Measurements from ENCODE around the gene ITGB3. TPM values are rescaled to one million over a fixed set of nuclear protein-coding genes. Genes with fewer than 3 reads are reported as not detected.

ITGB3 gene
- total and polyA plus RNA-seq, 9 of the 15 experiments (the other 6 are each of a cell fraction or from before 2014, with no cell fraction given), result 0.08 to 2.6 (median 0.62) TPM; not detected in 1

DNA sequence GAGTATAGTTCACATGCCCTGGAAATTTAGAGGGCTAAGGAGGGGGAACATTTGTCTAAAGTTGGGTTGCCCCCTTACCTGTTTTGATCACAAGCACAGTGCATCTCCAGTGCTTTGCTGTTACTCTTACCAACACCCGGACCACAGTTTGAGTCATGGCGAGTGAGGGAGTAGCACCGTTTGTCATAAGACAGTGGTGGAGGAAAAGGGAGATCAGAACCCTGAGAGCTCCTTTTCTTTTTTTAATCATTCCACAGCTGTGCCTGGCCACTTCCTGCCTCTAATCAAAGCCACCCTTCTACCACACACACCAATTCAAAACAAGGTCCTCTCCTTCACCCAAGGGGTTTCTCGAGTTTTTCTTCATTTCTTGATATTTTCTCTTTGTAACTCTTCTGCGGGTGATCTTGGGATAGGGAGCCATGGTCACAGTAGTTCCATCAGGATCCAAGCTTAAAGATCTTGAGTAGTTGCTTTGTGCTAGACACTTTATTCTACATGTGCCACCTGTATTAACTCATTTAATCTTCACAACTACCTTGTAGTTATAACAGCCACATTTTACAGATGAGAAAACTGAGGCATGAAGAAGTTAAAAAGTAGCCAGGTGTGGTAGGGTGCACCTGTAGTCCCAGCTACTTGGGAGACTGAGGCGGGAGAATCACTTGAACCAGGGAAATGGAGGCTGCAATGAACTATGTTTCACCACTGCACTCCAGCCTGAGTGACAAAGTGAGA is 49.5 kb upstream of the ITGB3 start:
- Histone ChIP-seq H3K9me3 (replicated peaks; ENCODE audit: control insufficient read depth, insufficient read depth, low read depth, low read length) (no peaks in the 10 kb centered on the region), H3K4me1 (replicated peaks in 1 of 2; ENCODE audit: control insufficient read depth in 2 of 2, insufficient read depth in 2 of 2, low read length in 2 of 2) (peaks cover 20 to 35% of the 10 kb centered on the region in 2 experiments), H3K27me3 (ENCODE audit: control insufficient read depth in 2 of 2, insufficient read depth in 2 of 2, low read length in 2 of 2) (no peaks in the 10 kb centered on the region), H3K4me2 (ENCODE audit: insufficient read depth, low read length) (peak overlapping the region; percentile 67; the same call in 1 of the 2 replicates), H3K4me3 (no peak overlapping the region), H4K20me1 (replicated peaks; ENCODE audit: control insufficient read depth, insufficient read depth, low read length) (no peaks in the 10 kb centered on the region), H3K9me1 (ENCODE audit: control insufficient read depth, insufficient read depth, low read length) (no peaks in the 10 kb centered on the region), H3K27ac (ENCODE audit: extremely low read depth, low read depth, low read length) (peak overlapping the region; percentile 15; the same call in 1 of the 3 replicates), H2AFZ (ENCODE audit: low read depth, low read length) (peak overlapping the region; percentile 95), H3K36me3 (ENCODE audit: control insufficient read depth, insufficient read depth, low read length) (no peaks in the 10 kb centered on the region; the same call in 2 of the 3 replicates), H3K9ac (ENCODE audit: insufficient read depth in 1 of 2, low read depth in 2 of 2, low read length in 2 of 2) (peak overlapping the region in 1 of 2 experiments; percentile 34; a peak in 3 of 4 replicates), H3K79me2 (ENCODE audit: control insufficient read depth, insufficient read depth, low read length) (peaks cover 6% of the 10 kb centered on the region; the same call in 2 of the 3 replicates)
- in situ Hi-C loops (cut with MboI), result no loop called here
- POLR2A ChIA-PET, result interaction anchor here (0.6 to 1.2 kb wide), 2 partner anchors 12 to 14 kb away, joined by 3 to 6 read pairs; no protein-coding TSS in a partner anchor
- intact Hi-C loops (cut with micrococcal nuclease), result no loop called here
- DNase-seq (ENCODE audit: extremely low read depth in 1 of 4, low spot score in 3 of 4) (peak in 1 of 4 experiments; percentile 56), ATAC-seq (peak; percentile 31), FAIRE-seq (no peak)
- 26% methylated on average over 6 of the region's 6 CpGs for WGBS (ENCODE audit: insufficient coverage, low coverage, missing lambda C conversion rate)
- CTCF ChIA-PET (ENCODE audit: low intra/inter-chr PET ratio), result no interaction called here
- no TSS peak for BruUV-seq (replicated peaks)
- TF ChIP-seq RBM25 (IDR thresholded peaks at IDR 0.05; ENCODE audit: low read depth, low read length, severe bottlenecking) (peak; percentile 44), BCOR (IDR thresholded peaks at IDR 0.05) (peak; percentile 88), TFAM (CRISPR knock-in tag; conservative IDR thresholded peaks at IDR 0.05) (no peak), PHB (CRISPR knock-in tag; IDR thresholded peaks at IDR 0.05) (no peak), ZNF644 (tag; IDR thresholded peaks at IDR 0.05; ENCODE audit: low read depth) (no peak), ATF3 (IDR thresholded peaks at IDR 0.05) (no peak), ATF3 (CRISPR knock-in tag; conservative IDR thresholded peaks at IDR 0.05) (0 out of 2 replicates have a peak, but pooled peaks have one; percentile 26), JUND (IDR thresholded peaks at IDR 0.05; ENCODE audit: borderline replicate concordance, low read depth, low read length) (no peak), JUND (tag; IDR thresholded peaks at IDR 0.05; ENCODE audit: borderline replicate concordance, low read depth, low read length) (no peak), FOXA1 (IDR thresholded peaks at IDR 0.05; ENCODE audit: borderline replicate concordance) (no peak), ADNP (tag; IDR thresholded peaks at IDR 0.05) (peak; percentile 68; the same call in 1 of the 2 replicates), KDM5B (IDR thresholded peaks at IDR 0.05; ENCODE audit: insufficient replicate concordance, low read depth, low read length) (no peak), GTF2E2 (tag; IDR thresholded peaks at IDR 0.05) (0 out of 2 replicates have a peak, but pooled peaks have one; percentile 30), SMARCA4 (IDR thresholded peaks at IDR 0.05) (0 out of 2 replicates have a peak, but pooled peaks have one; percentile 12), KDM1A (IDR thresholded peaks at IDR 0.05) (peak; percentile 38 to 68; a peak in 3 of 4 replicates), HOXB6 (CRISPR knock-in tag; IDR thresholded peaks at IDR 0.05; ENCODE audit: borderline replicate concordance) (no peak), POLR3A (IDR thresholded peaks at IDR 0.05; ENCODE audit: borderline replicate concordance, extremely low read depth, insufficient read depth, insufficient read length) (no peak), E2F3 (CRISPR knock-in tag; IDR thresholded peaks at IDR 0.05) (no peak)
